OCI-LY1 (cell line): Measurements from ENCODE around the gene SLC22A7.

Experiments used
- CTCF ChIP-seq: fragments of 200-600 bp; sonication (generic), shearing (Covaris generic); IDR thresholded peaks from 2 replicates; pipeline ENCODE4 v1.5.1; 2017; ENCODE audit warnings: mild to moderate bottlenecking, antibody characterized with exemption, low read length, moderate library complexity, mixed read lengths
- EZH2 ChIP-seq: fragments of 200-600 bp; sonication (generic), shearing (Covaris generic); IDR thresholded peaks from 2 replicates; pipeline ENCODE4 v1.8.0; 2017; ENCODE audit warnings: borderline replicate concordance, mixed run types, mild to moderate bottlenecking, antibody characterized with exemption, low read length, moderate library complexity, mixed read lengths

- TF ChIP-seq CTCF (no peak), EZH2 (no peak)
Observed at GRCh38 chr6:43301081-43301870, 3.2 kb downstream of the SLC22A7 start.
